GM12801 (cell line): Measurements from ENCODE around the gene EXOC4.

Source experiments
- CTCF ChIP-seq: IDR thresholded peaks from one replicate; pipeline ENCODE4 v1.5.1; 2011; ENCODE audit warnings: control low read depth; ENCODE audit not compliant: insufficient read length; ENCODE audit errors: extremely low read depth

The EXOC4 gene

GRCh38 chr7:133252858-133253518, at the start of gene EXOC4:
TSS of gene EXOC4 (plus strand) at chr7:133253078.
- TF ChIP-seq CTCF, result no peak

- TF ChIP-seq CTCF, result no peak
Measured at GRCh38 chr7:133203490-133203889, 49.4 kb upstream of the EXOC4 start.

GRCh38 chr7:133207687-133208086, 45.2 kb upstream of the EXOC4 start:
- no peak for TF ChIP-seq CTCF

GRCh38 chr7:133217773-133218172, 35.1 kb upstream of the EXOC4 start:
- TF ChIP-seq CTCF, result no peak

- no peak for TF ChIP-seq CTCF
Measured at GRCh38 chr7:133230591-133231194, 22.2 kb upstream of the EXOC4 start.

- no peak for TF ChIP-seq CTCF
Measured at GRCh38 chr7:133233142-133233541, 19.7 kb upstream of the EXOC4 start.

- TF ChIP-seq CTCF, result no peak
Measured at GRCh38 chr7:133234961-133235875, 17.7 kb upstream of the EXOC4 start.
